DOHH2 (cell line): Measurements from ENCODE around the gene SLC6A19.

Source experiments
- H3F3A ChIP-seq: fragments of 200-600 bp; sonication (generic), shearing (Covaris generic); 2 replicates; pipeline ENCODE4 v1.6.0; 2016; ENCODE audit warnings: antibody characterized with exemption, mild to moderate bottlenecking; ENCODE audit not compliant: control insufficient read depth, insufficient read depth
- H3K27ac ChIP-seq: fragments of 200-600 bp; sonication (generic); 2 replicates; pipeline ENCODE4 v1.5.1; 2014; ENCODE audit warnings: low read depth, mild to moderate bottlenecking, low read length, moderate library complexity
- H3K27me3 ChIP-seq: fragments of 200-600 bp; sonication (generic); 2 replicates; pipeline ENCODE4 v1.6.1; 2014; ENCODE audit warnings: mild to moderate bottlenecking, low read length, mixed read lengths; ENCODE audit not compliant: control insufficient read depth
- H3K36me3 ChIP-seq: fragments of 200-600 bp; sonication (generic); 2 replicates; pipeline ENCODE4 v1.6.1; 2014; ENCODE audit warnings: mild to moderate bottlenecking, low read length, moderate library complexity, mixed read lengths; ENCODE audit not compliant: control insufficient read depth
- H3K4me1 ChIP-seq: fragments of 200-600 bp; sonication (generic); 2 replicates; pipeline ENCODE4 v1.6.1; 2014; ENCODE audit warnings: mild to moderate bottlenecking, low read length, mixed read lengths; ENCODE audit not compliant: control insufficient read depth
- H3K4me2 ChIP-seq: fragments of 200-600 bp; sonication (generic); 2 replicates; pipeline ENCODE4 v1.6.0; 2014; ENCODE audit warnings: mild to moderate bottlenecking, low read length, moderate library complexity
- H3K4me3 ChIP-seq: fragments of 200-600 bp; sonication (generic); 2 replicates; pipeline ENCODE4 v1.5.1; 2014; ENCODE audit warnings: mild to moderate bottlenecking, low read length, mixed read lengths
- H3K79me2 ChIP-seq: fragments of 200-600 bp; sonication (generic); 2 replicates; pipeline ENCODE4 v1.6.1; 2014; ENCODE audit warnings: mild to moderate bottlenecking, low read length, mixed read lengths; ENCODE audit not compliant: control insufficient read depth
- H3K9me2 ChIP-seq: fragments of 200-600 bp; sonication (generic); replicated peaks from 2 replicates; pipeline ENCODE4 v1.6.1; 2014; ENCODE audit warnings: mild to moderate bottlenecking, low read length, mixed read lengths; ENCODE audit not compliant: control insufficient read depth
- H3K9me3 ChIP-seq: fragments of 200-600 bp; sonication (generic); 2 replicates; pipeline ENCODE4 v1.6.1; 2014; ENCODE audit warnings: antibody characterized with exemption, low read length, mixed read lengths; ENCODE audit not compliant: control insufficient read depth, insufficient read depth
- H4K20me1 ChIP-seq: fragments of 200-600 bp; sonication (generic); 2 replicates; pipeline ENCODE4 v1.6.0; 2014; ENCODE audit warnings: low read depth, mild to moderate bottlenecking, antibody characterized with exemption, low read length, moderate library complexity; ENCODE audit not compliant: control insufficient read depth, insufficient read depth
- EZH2phosphoT487 ChIP-seq: fragments of 200-600 bp; sonication (generic); IDR thresholded peaks from 2 replicates; pipeline ENCODE4 v1.6.1; 2017; ENCODE audit warnings: borderline replicate concordance, mild to moderate bottlenecking, antibody characterized with exemption, low read length, moderate library complexity, mixed read lengths
- TF ChIP-seq, protein P1 (sequence below): fragments of 200-600 bp; sonication (generic); IDR thresholded peaks from one replicate; pipeline ENCODE4 v1.5.1; 2014; ENCODE audit warnings: antibody characterized with exemption, mild to moderate bottlenecking, low read depth, low read length; ENCODE audit not compliant: poor library complexity, severe bottlenecking

The SLC6A19 gene

DNA sequence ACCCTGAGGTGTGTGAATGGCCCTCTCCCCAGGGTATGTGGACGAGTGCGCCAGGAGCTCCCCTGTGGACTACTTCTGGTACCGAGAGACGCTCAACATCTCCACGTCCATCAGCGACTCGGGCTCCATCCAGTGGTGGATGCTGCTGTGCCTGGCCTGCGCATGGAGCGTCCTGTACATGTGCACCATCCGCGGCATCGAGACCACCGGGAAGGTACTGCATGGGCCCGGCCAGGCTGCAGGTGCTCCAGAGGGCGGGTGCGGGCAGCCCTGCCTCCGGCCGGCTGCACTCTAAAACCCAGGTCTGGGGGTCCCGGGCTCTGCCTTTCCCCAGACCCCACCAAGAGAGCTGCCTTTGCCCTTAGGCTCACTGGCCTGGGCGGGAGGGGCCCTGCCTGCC is 10.9 kb downstream of the SLC6A19 start:
- Histone ChIP-seq H4K20me1 (no peaks in the 10 kb centered on the region), H3K27me3 (no peaks in the 10 kb centered on the region)
- TF ChIP-seq, protein P1, sequence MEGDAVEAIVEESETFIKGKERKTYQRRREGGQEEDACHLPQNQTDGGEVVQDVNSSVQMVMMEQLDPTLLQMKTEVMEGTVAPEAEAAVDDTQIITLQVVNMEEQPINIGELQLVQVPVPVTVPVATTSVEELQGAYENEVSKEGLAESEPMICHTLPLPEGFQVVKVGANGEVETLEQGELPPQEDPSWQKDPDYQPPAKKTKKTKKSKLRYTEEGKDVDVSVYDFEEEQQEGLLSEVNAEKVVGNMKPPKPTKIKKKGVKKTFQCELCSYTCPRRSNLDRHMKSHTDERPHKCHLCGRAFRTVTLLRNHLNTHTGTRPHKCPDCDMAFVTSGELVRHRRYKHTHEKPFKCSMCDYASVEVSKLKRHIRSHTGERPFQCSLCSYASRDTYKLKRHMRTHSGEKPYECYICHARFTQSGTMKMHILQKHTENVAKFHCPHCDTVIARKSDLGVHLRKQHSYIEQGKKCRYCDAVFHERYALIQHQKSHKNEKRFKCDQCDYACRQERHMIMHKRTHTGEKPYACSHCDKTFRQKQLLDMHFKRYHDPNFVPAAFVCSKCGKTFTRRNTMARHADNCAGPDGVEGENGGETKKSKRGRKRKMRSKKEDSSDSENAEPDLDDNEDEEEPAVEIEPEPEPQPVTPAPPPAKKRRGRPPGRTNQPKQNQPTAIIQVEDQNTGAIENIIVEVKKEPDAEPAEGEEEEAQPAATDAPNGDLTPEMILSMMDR = no peak
- no peak for TF ChIP-seq EZH2phosphoT487

DNA sequence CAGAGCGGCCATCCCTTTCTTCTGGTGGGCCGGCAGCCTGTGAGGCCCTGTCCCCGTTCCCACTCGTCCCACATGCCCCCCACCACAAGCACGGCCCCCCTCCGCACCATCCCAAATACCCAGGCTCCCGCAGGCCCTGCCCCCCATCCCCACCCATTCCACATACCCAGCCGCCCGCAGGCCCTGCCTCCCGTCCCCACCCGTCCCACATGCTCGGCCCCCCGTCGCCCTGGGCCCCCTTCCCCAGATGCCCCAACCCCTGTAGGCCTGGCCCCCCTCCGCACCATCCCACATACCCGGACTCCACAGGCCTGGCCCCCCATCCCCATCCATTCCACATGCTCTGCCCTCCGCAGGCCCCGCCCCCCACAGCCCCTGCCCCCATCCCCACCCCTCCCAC is 11.5 kb downstream of the SLC6A19 start:
- peaks cover 10% of the 10 kb centered on the region; the same call in 1 of the 2 replicates for H3K9me3 ChIP-seq
- no peaks in the 10 kb centered on the region for H4K20me1 ChIP-seq
- no peaks in the 10 kb centered on the region for H3K9me2 ChIP-seq
- H3F3A ChIP-seq = no peaks in the 10 kb centered on the region
- H3K4me1 ChIP-seq = peaks cover 9% of the 10 kb centered on the region
- H3K4me3 ChIP-seq = no peak overlapping the region
- no peak for TF ChIP-seq EZH2phosphoT487
- TF ChIP-seq, protein P1 = no peak
- no peaks in the 10 kb centered on the region for H3K79me2 ChIP-seq
- H3K27ac ChIP-seq = no peak overlapping the region
- H3K27me3 ChIP-seq = no peaks in the 10 kb centered on the region
- no peaks in the 10 kb centered on the region for H3K36me3 ChIP-seq
- no peak overlapping the region for H3K4me2 ChIP-seq

More for the DNA sequence above, 10.9 kb downstream of the SLC6A19 start:
- H3K4me1 ChIP-seq = peaks cover 9% of the 10 kb centered on the region
- H3K4me2 ChIP-seq = no peak overlapping the region
- H3K27ac ChIP-seq = no peak overlapping the region
- H3K79me2 ChIP-seq = no peaks in the 10 kb centered on the region
- no peaks in the 10 kb centered on the region for H3K36me3 ChIP-seq
- H3K9me2 ChIP-seq = no peaks in the 10 kb centered on the region
- no peak overlapping the region for H3K4me3 ChIP-seq
- peaks cover 10% of the 10 kb centered on the region; the same call in 1 of the 2 replicates for H3K9me3 ChIP-seq
- no peaks in the 10 kb centered on the region for H3F3A ChIP-seq

DNA sequence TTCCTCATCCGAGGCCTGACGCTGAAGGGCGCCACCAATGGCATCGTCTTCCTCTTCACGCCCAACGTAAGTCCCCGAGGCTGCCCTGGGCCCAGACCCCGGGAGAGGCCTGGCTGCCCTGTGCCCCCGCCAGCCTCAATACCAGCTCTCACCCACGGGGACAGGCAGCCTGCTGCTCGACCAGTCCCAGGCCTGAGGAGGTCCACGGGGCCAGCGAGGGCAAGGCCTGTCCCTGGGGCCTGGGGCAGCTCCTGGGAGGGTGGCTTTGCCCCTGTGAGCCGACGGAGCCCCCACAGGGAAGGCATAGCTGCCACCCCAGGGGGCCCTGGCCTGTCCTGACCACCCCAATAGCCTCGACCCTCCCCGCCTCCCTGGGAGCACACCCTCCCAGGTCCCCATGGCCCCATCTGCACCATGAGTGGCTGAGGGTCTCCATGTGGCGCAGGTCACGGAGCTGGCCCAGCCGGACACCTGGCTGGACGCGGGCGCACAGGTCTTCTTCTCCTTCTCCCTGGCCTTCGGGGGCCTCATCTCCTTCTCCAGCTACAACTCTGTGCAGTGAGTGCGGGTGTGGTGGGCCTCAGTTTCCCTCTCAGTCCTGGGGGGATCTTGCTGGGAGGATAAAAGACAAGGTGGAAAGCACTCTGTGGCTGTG is 12.2 kb downstream of the SLC6A19 start:
- Histone ChIP-seq H3K79me2 (no peaks in the 10 kb centered on the region), H4K20me1 (no peaks in the 10 kb centered on the region)

More for the DNA sequence above, 12.2 kb downstream of the SLC6A19 start:
- Histone ChIP-seq H3F3A (no peaks in the 10 kb centered on the region), H3K4me3 (no peak overlapping the region), H3K9me3 (peaks cover 10% of the 10 kb centered on the region; the same call in 1 of the 2 replicates), H3K9me2 (no peaks in the 10 kb centered on the region), H3K27me3 (no peaks in the 10 kb centered on the region), H3K4me1 (peaks cover 9% of the 10 kb centered on the region), H3K27ac (no peak overlapping the region), H3K36me3 (no peaks in the 10 kb centered on the region), H3K4me2 (no peak overlapping the region)
- TF ChIP-seq, protein P1 = no peak
- no peak for TF ChIP-seq EZH2phosphoT487
